Measurements from ENCODE around the gene UPB1. TPM values are rescaled to one million over a fixed set of nuclear protein-coding genes. Genes with fewer than 3 reads are reported as not detected.

Gene UPB1
- total RNA-seq, 2 donors from 2014 or later = 0.05 to 5.0 TPM

DNA sequence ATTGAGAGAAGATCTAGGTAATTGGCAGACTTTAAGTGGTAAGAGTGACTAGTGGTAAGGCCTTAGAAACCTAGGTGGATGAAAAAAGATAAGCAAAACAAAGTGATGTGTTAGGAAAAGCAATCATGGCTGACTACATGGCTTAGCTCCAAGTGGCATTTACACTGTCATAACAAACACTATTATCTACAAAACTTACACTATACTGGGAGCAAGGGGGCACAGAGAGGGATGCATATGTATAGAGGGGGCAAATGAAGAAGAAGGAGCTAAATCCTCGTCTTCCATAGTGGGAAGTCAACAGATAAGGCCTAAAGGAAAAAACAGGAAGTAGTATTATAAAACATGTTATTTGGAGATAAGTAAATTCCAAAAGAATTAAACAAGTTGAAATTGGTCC is 35.2 kb upstream of the UPB1 start:
- Histone ChIP-seq H3K9me3 (no peaks in the 10 kb centered on the region), H3K27me3 (replicated peaks; ENCODE audit: insufficient read depth) (no peaks in the 10 kb centered on the region), H3K27ac (no peak overlapping the region), H3K4me1 (replicated peaks) (no peaks in the 10 kb centered on the region), H3K4me3 (no peak overlapping the region), H3K36me3 (no peaks in the 10 kb centered on the region)
- 81% methylated on average over 1 of the region's 1 CpG for whole genome bisulfite sequencing
- intact Hi-C loops (cut with DNase I) = no loop called here
- no peak for DNase-seq (ENCODE audit: low spot score)
- no peak for TF ChIP-seq POLR2AphosphoS5 (IDR thresholded peaks at IDR 0.05)
- no peak for TF ChIP-seq POLR2A (IDR thresholded peaks at IDR 0.05)
- TF ChIP-seq, protein P1, sequence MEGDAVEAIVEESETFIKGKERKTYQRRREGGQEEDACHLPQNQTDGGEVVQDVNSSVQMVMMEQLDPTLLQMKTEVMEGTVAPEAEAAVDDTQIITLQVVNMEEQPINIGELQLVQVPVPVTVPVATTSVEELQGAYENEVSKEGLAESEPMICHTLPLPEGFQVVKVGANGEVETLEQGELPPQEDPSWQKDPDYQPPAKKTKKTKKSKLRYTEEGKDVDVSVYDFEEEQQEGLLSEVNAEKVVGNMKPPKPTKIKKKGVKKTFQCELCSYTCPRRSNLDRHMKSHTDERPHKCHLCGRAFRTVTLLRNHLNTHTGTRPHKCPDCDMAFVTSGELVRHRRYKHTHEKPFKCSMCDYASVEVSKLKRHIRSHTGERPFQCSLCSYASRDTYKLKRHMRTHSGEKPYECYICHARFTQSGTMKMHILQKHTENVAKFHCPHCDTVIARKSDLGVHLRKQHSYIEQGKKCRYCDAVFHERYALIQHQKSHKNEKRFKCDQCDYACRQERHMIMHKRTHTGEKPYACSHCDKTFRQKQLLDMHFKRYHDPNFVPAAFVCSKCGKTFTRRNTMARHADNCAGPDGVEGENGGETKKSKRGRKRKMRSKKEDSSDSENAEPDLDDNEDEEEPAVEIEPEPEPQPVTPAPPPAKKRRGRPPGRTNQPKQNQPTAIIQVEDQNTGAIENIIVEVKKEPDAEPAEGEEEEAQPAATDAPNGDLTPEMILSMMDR (IDR thresholded peaks at IDR 0.05) = no peak

DNA sequence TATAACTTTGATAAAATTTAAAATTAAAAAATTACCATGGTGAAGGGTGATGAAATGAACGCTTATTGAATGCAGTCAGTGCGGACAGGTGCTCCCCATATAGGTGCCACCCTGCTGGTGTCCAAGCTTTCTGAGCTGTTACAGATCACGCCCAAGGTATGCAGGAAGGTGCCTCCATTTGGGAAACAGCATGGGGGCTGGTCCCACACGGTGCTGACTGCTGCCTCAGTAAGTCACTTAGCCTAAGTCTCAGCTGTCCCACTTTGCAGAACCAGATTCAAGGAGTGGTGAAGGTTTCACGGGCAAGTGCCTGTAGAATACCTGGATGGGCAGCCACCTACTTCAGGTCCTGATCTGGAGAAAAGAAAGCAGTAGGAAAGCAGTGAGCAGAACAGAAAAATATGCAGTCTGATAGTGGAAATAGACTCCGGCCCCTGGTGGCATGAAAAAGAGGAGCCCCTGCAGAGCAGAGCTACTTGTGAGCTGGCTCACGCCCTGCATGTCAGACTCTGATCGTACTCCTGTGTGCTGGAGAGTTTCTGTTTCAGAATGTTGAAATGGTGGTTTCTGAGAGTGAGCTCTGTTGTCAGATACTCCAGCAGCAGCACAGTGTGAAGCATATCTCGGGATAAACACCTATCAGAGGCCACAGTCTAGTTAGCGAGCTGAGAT is 34.6 kb upstream of the UPB1 start:
- TF ChIP-seq POLR2A (IDR thresholded peaks at IDR 0.05) (no peak), POLR2AphosphoS5 (IDR thresholded peaks at IDR 0.05) (no peak)
- TF ChIP-seq, protein P1 (IDR thresholded peaks at IDR 0.05) = no peak
- intact Hi-C loops (cut with DNase I) = no loop called here
- H3K27ac ChIP-seq = no peak overlapping the region
- WGBS = 60% methylated on average over 10 of the region's 10 CpGs
- H3K4me3 ChIP-seq = no peak overlapping the region
- DNase-seq (ENCODE audit: low spot score) = no peak
- no peaks in the 10 kb centered on the region for H3K27me3 ChIP-seq (replicated peaks; ENCODE audit: insufficient read depth)
- no peaks in the 10 kb centered on the region for H3K9me3 ChIP-seq
- H3K36me3 ChIP-seq = no peaks in the 10 kb centered on the region
- H3K4me1 ChIP-seq (replicated peaks) = no peaks in the 10 kb centered on the region

DNA sequence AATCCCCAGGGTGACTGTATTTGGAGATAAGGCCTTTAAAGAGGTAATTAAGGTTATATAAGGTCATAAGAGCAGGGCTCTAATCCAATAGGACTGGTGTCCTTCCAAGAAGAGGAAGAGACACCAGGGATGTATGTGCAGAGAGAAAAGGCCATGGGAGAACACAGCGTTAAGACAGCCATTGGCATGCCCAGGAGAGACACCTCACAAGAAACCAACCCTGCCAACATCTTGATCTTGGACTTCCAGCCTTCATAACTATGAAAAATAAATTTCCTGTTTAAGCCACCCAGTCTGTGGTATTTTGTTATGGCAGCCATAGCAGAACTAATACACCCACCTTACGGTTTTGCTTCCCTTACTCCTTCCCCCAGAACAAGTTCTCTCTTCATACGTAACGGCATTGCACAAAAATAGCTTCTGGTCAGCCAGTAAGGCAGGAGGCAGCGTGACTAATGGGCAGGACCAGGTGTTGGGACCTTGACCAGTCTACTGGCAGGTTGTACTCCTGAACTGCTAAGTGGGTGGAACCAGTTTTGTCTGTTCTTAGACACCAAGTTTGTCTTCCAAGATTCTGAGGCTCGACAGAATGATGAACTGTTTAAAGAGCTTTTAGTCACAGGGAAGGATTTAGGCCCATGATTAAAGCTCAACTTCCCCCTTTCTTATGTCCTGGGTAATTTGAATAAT is 31.9 kb upstream of the UPB1 start:
- no peaks in the 10 kb centered on the region for H3K36me3 ChIP-seq
- no peaks in the 10 kb centered on the region for H3K27me3 ChIP-seq (replicated peaks; ENCODE audit: insufficient read depth)
- TF ChIP-seq POLR2AphosphoS5 (IDR thresholded peaks at IDR 0.05) = no peak
- TF ChIP-seq, protein P1 (IDR thresholded peaks at IDR 0.05) = no peak
- no peak for TF ChIP-seq POLR2A (IDR thresholded peaks at IDR 0.05)
- intact Hi-C loops (cut with DNase I) = no loop called here
- H3K4me1 ChIP-seq (replicated peaks) = no peaks in the 10 kb centered on the region
- no peak overlapping the region for H3K4me3 ChIP-seq
- no peak overlapping the region for H3K27ac ChIP-seq
- WGBS = 88% methylated on average over 6 of the region's 6 CpGs
- no peak for DNase-seq (ENCODE audit: low spot score)
- H3K9me3 ChIP-seq = no peaks in the 10 kb centered on the region

DNA sequence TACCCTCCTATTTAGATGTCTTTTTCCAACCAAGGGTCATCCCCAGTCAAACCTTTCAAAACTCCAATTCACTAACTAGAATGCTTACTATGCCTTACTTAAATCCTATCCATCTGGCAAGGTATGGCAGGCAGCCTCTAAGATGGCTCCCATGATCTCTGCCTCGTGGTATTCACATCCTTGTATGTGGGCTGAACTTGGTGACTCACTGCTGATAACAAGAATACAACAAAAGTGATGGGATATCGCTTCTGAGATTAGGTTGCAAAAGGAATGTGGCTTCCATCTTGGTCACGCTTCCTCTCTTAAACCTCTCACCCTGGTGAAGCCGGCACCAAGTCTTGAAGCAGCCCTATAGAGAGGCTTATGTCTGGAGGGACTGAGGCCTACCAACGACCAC is 29.6 kb upstream of the UPB1 start:
- Histone ChIP-seq H3K27me3 (replicated peaks; ENCODE audit: insufficient read depth) (no peaks in the 10 kb centered on the region), H3K9me3 (no peaks in the 10 kb centered on the region), H3K36me3 (no peaks in the 10 kb centered on the region), H3K27ac (no peak overlapping the region), H3K4me1 (replicated peaks) (no peaks in the 10 kb centered on the region), H3K4me3 (no peak overlapping the region)
- intact Hi-C loops (cut with DNase I) = no loop called here
- 81% methylated on average over 5 of the region's 5 CpGs for WGBS
- no peak for DNase-seq (ENCODE audit: low spot score)
- TF ChIP-seq, protein P1 (IDR thresholded peaks at IDR 0.05) = no peak
- TF ChIP-seq POLR2A (IDR thresholded peaks at IDR 0.05) (no peak), POLR2AphosphoS5 (IDR thresholded peaks at IDR 0.05) (no peak)

DNA sequence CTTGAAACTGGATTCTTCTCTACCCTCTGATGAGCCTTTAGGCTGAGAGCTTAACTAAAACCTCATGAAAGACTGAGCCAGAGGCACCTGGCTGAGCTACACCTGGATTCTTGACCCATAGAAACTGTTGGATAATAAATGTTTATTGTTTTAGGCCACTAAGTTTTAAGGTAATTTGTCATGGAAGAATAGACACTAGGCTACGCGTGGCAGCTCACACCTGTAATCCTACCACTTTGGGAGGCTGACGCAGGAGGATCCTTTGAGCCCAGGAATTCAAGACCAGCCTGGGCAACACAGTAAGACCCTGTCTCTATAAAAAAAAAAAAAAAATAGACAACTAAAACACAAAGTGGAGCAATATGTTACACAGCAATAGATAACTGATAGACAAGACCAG is 29.2 kb upstream of the UPB1 start:
- WGBS = 98% methylated on average over 3 of the region's 3 CpGs
- no peak for DNase-seq (ENCODE audit: low spot score)
- TF ChIP-seq, protein P1 (IDR thresholded peaks at IDR 0.05) = no peak
- TF ChIP-seq POLR2A (IDR thresholded peaks at IDR 0.05) (no peak), POLR2AphosphoS5 (IDR thresholded peaks at IDR 0.05) (no peak)
- Histone ChIP-seq H3K27me3 (replicated peaks; ENCODE audit: insufficient read depth) (no peaks in the 10 kb centered on the region), H3K4me3 (no peak overlapping the region), H3K4me1 (replicated peaks) (no peaks in the 10 kb centered on the region), H3K9me3 (no peaks in the 10 kb centered on the region), H3K36me3 (no peaks in the 10 kb centered on the region), H3K27ac (no peak overlapping the region)
- intact Hi-C loops (cut with DNase I) = no loop called here

Measured in prostate gland (tissue), 2 donors.